ENCODE results near the gene AP1S1. TPM values are rescaled to one million over a fixed set of nuclear protein-coding genes. Genes with fewer than 3 reads are reported as not detected.

Gene AP1S1
- total and polyA plus RNA-seq, 2 of the 13 experiments (the other 11 are each of a cell fraction or from before 2014, with no cell fraction given): 57.5 to 68.1 TPM

GRCh38 chr7:101168412-101169049 is 14.3 kb downstream of the AP1S1 start (continued):
- TF ChIP-seq ZBED4 (CRISPR knock-in tag; IDR thresholded peaks at IDR 0.05; ENCODE audit: borderline replicate concordance) (no peak), TCF12 (IDR thresholded peaks at IDR 0.05) (no peak), TCF12 (CRISPR knock-in tag; IDR thresholded peaks at IDR 0.05) (no peak), SAFB2 (CRISPR knock-in tag; IDR thresholded peaks at IDR 0.05; ENCODE audit: borderline replicate concordance, low read depth) (no peak), NFIC (IDR thresholded peaks at IDR 0.05; ENCODE audit: low read length) (no peak), ZKSCAN1 (IDR thresholded peaks at IDR 0.05; ENCODE audit: low read length) (no peak), ZNF607 (CRISPR knock-in tag; IDR thresholded peaks at IDR 0.05; ENCODE audit: borderline replicate concordance) (no peak), ZNF784 (CRISPR knock-in tag; IDR thresholded peaks at IDR 0.05; ENCODE audit: borderline replicate concordance) (no peak), ZNF343 (CRISPR knock-in tag; IDR thresholded peaks at IDR 0.05) (no peak), NAIF1 (CRISPR knock-in tag; IDR thresholded peaks at IDR 0.05; ENCODE audit: borderline replicate concordance) (no peak)

All from HepG2 (cell line).